ENCODE results near the gene UNC5B.
"Not testable (repeated sequence)": the region's sequence is repeated elsewhere in the genome, so short reads cannot be mapped to it uniquely, and the experiment has no call there.

UNC5B gene

GRCh38 chr10:71266147-71266917 lies 54.0 kb downstream of the UNC5B start:
- no peak for DNase-seq (ENCODE audit: low read depth in 4 of 4, low spot score in 1 of 4)

DNA sequence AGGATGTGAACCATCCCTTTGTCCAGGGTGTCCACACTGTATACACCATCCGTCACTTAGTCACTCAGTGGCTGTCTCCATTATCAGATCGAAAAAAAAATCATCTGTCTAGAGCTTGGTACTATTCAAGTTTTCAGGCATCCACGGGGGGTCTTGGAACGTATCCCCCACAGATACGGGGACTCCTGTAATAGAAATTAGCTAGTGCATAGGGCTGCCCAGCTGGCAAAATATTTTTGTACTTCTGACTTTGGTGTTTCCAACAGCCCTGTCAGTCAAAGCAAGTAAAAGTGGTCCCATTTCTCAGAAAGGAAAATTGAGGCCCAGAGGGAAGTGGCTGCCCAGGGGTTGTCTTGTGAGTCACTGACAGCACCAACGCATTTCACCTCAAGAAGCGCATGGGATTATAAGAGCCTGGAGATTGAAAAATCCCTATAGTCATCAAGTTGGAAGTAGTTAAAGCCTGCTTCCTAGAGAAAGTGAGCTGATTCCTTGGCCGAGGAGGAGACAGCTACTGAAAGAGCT lies 54.6 kb downstream of the UNC5B start:
- no peak for DNase-seq (ENCODE audit: low read depth in 4 of 4, low spot score in 1 of 4)

GRCh38 chr10:71267508-71268240 lies 55.3 kb downstream of the UNC5B start:
- DNase-seq (ENCODE audit: low read depth in 4 of 4, low spot score in 1 of 4): no peak

DNA sequence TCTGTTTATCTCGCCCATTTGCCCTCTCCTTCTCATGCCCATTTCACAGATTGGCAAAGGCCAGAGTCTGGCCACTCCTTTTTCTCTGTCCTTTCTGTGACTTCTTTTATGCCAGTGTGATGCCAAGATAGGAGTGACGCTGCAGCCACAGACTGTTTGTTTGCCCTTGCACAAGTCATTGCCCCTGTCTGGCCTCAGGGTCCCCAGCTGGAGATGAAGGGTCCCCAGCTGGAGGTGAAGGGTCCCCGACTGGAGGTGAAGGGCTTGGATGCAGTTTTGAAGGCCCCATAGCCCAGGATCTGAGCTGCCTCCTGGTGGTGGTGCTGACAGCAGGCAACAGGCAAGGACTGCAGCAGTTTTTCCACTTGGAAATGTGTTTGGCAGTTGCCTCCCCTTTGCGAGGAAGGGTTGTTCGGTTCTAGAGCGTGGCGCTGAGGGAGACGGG lies 55.9 kb downstream of the UNC5B start:
- no peak for DNase-seq (ENCODE audit: low read depth in 4 of 4, low spot score in 1 of 4)

- DNase-seq (ENCODE audit: low read depth in 4 of 4, low spot score in 1 of 4): no peak
Observed at GRCh38 chr10:71268758-71269157, 56.4 kb downstream of the UNC5B start.

GRCh38 chr10:71269301-71270288 lies 57.2 kb downstream of the UNC5B start:
- no peak for DNase-seq (ENCODE audit: low read depth in 4 of 4, low spot score in 1 of 4)

GRCh38 chr10:71270301-71271220 lies 58.2 kb downstream of the UNC5B start:
- peak in 2 of 4 experiments; percentile 4 to 11 for DNase-seq (ENCODE audit: low read depth in 4 of 4, low spot score in 1 of 4)

GRCh38 chr10:71271662-71272055 lies 59.3 kb downstream of the UNC5B start:
- no peak for DNase-seq (ENCODE audit: low read depth in 4 of 4, low spot score in 1 of 4)

GRCh38 chr10:71272056-71272771 lies 59.8 kb downstream of the UNC5B start:
- no peak for DNase-seq (ENCODE audit: low read depth in 4 of 4, low spot score in 1 of 4)

DNA sequence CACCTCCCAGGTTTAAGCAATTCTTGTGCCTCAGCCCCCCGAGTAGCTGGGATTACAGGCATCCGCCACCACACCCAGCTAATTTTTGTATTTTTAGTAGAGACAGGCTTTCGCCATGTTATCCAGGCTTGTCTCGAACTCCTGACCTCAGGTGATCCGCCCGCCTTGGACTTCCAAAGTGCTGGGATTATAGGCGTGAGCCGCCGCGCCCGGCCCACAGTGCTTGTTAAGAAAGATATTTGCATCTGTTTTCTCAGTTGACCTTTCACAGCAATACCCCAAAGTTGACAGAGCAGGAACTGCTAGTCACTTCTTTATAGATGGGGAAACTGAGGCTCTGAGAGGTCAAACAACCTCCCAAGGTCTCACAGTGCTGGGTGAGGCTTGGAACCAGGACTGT lies 60.6 kb downstream of the UNC5B start:
- DNase-seq (ENCODE audit: low read depth in 4 of 4, low spot score in 1 of 4): not testable (repeated sequence)

GRCh38 chr10:71273506-71273905 lies 61.1 kb downstream of the UNC5B start:
- DNase-seq (ENCODE audit: low read depth in 4 of 4, low spot score in 1 of 4): no peak

- DNase-seq (ENCODE audit: low read depth in 4 of 4, low spot score in 1 of 4): no peak
Observed at GRCh38 chr10:71274901-71275796, 62.8 kb downstream of the UNC5B start.

DNA sequence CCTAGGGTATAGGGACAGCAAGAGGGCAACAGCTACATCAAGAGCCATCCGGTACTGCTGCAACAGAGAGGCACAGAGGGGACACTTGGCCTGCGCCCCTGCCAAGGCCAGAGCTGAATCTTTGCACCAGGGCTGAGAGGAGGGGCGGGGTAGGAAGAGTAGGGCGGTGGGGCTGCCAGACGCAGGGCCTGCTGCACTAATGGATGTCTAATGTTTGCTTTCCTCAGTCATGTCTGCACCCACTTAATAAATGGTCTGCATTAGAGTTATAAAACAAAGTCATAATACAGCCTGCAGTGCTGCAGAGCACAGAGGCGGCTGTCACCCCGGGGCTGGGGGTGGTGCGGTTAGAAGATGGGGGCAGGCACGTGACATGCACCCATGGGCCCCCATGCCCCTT lies 64.5 kb downstream of the UNC5B start:
- DNase-seq (ENCODE audit: low read depth in 4 of 4, low spot score in 1 of 4): no peak

DNA sequence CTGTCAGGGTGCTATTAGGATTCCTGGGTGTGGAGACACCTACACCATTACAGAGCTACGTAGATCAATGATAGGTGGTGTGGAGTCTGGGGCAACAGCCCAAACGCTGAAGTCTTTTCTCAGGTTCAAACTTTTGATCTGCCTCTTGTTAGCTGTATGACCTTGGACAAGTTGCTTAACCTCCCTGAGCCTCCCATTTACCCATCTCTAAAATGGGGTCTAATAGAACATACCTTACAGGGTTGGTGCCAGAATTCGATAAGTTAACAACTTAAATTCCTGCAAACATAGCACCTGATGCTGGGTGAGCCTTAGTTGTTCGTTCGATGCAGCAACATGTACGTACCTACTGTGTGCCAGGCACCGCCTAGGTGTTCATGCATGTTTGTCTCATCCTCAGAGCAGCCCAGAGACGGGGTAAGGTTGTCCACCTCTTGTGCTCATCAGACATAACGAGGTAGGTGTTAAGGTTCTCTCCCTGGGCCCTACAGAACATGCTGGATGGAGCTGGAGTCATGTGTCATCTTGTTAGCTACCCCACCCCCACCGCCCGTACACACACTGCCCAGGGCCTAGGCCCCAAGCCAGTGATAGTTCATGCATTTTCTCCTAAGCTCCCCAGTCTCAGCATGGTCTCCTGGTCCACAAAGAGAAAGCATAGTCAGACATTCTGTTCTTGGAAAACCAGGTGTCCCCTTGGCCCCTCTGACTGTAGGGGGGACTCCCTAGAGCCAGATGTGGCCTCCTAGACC lies 65.7 kb downstream of the UNC5B start:
- DNase-seq (ENCODE audit: low read depth in 4 of 4, low spot score in 1 of 4): no peak

GRCh38 chr10:71278691-71279588 lies 66.6 kb downstream of the UNC5B start:
- no peak for DNase-seq (ENCODE audit: low read depth in 4 of 4, low spot score in 1 of 4)

- DNase-seq (ENCODE audit: low read depth in 4 of 4, low spot score in 1 of 4): no peak
Observed at GRCh38 chr10:71279590-71280170, 67.3 kb downstream of the UNC5B start.
